OCI-LY3 (cell line): ENCODE measurements around the gene CDR2L.

Experiments
- EZH2phosphoT487 ChIP-seq: fragments of 200-600 bp; shearing (Covaris generic); IDR thresholded peaks from 2 replicates; pipeline ENCODE4 v1.6.1; 2018; ENCODE audit warnings: antibody characterized with exemption, mixed run types, low read depth
- TF ChIP-seq, protein P1 (sequence below): fragments of 200-600, 300-600 bp; sonication (generic); IDR thresholded peaks from 2 replicates; pipeline ENCODE4 v1.5.1; 2014; ENCODE audit warnings: antibody characterized with exemption, low read length, low read depth

- TF ChIP-seq, protein P1, sequence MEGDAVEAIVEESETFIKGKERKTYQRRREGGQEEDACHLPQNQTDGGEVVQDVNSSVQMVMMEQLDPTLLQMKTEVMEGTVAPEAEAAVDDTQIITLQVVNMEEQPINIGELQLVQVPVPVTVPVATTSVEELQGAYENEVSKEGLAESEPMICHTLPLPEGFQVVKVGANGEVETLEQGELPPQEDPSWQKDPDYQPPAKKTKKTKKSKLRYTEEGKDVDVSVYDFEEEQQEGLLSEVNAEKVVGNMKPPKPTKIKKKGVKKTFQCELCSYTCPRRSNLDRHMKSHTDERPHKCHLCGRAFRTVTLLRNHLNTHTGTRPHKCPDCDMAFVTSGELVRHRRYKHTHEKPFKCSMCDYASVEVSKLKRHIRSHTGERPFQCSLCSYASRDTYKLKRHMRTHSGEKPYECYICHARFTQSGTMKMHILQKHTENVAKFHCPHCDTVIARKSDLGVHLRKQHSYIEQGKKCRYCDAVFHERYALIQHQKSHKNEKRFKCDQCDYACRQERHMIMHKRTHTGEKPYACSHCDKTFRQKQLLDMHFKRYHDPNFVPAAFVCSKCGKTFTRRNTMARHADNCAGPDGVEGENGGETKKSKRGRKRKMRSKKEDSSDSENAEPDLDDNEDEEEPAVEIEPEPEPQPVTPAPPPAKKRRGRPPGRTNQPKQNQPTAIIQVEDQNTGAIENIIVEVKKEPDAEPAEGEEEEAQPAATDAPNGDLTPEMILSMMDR: no peak
- no peak for TF ChIP-seq EZH2phosphoT487
Measured at GRCh38 chr17:75047398-75048098, 60.1 kb downstream of the CDR2L start.
